HepG2 (cell line): ENCODE measurements around the gene PXMP4. TPM values are rescaled to one million over a fixed set of nuclear protein-coding genes. Genes with fewer than 3 reads are reported as not detected.
A peak's percentile ranks its signal among the peaks of the same experiment; 100 is the strongest.

ENCODE experiments used
- CENPX ChIP-seq: sonication (generic); formaldehyde crosslinking; IDR thresholded peaks from 2 replicates; pipeline ENCODE4 v1.9.0; 2021; ENCODE audit warnings: mild to moderate bottlenecking, missing genetic modification reagents, moderate library complexity
- CTCF ChIP-seq: sonication (generic); formaldehyde crosslinking; IDR thresholded peaks from 2 replicates; pipeline ENCODE4 v1.5.0; 2020; ENCODE audit warnings: mild to moderate bottlenecking, missing genetic modification reagents, moderate library complexity
- GATAD2A ChIP-seq: IDR thresholded peaks from 2 replicates; pipeline ENCODE4 v1.6.1; 2016
- GLI4 ChIP-seq: sonication (generic); formaldehyde crosslinking; IDR thresholded peaks from 2 replicates; pipeline ENCODE4 v1.5.1; 2020; ENCODE audit warnings: missing genetic modification reagents, mild to moderate bottlenecking, moderate library complexity, borderline replicate concordance
- HMGA1 ChIP-seq: sonication (generic); formaldehyde crosslinking; conservative IDR thresholded peaks from 2 replicates; pipeline ENCODE4 v1.4.0; 2020; ENCODE audit warnings: missing genetic modification reagents
- HNF4A ChIP-seq: sonication (generic); formaldehyde crosslinking; IDR thresholded peaks from 2 replicates; pipeline ENCODE4 v1.4.0; 2020; ENCODE audit warnings: missing genetic modification reagents
- NR2F6 ChIP-seq, 2 experiments: IDR thresholded peaks; 2 replicates each; pipeline ENCODE4 v1.6.1; 2016; ENCODE audit warnings: antibody characterized with exemption in 1 of 2, mild to moderate bottlenecking in 1 of 2
- PHF8 ChIP-seq: sonication (generic); formaldehyde crosslinking; IDR thresholded peaks from 2 replicates; pipeline ENCODE4 v1.5.0; 2020; ENCODE audit warnings: missing genetic modification reagents
- POLR2AphosphoS2 ChIP-seq: IDR thresholded peaks from 2 replicates; pipeline ENCODE4 v1.6.1; 2011; ENCODE audit warnings: low read depth, low read length, improper control_type of control experiment
- SIX1 ChIP-seq: sonication (generic); formaldehyde crosslinking; IDR thresholded peaks from 2 replicates; pipeline ENCODE4 v1.4.0; 2020; ENCODE audit warnings: missing genetic modification reagents, borderline replicate concordance
- SRSF1 ChIP-seq: fragments of 200-400 bp; formaldehyde crosslinking; optimal IDR thresholded peaks from 2 replicates; pipeline ENCODE3; 2017; ENCODE audit warnings: mild to moderate bottlenecking, low read depth, low read length, moderate library complexity
- TBL1XR1 ChIP-seq: fragments of 150-350 bp; IDR thresholded peaks from 2 replicates; pipeline ENCODE4 v1.6.1; 2014; ENCODE audit warnings: borderline replicate concordance, low read length; ENCODE audit not compliant: partially characterized antibody
- TEAD2 ChIP-seq: sonication (generic); formaldehyde crosslinking; IDR thresholded peaks from 2 replicates; pipeline ENCODE4 v1.9.0; 2021; ENCODE audit warnings: missing genetic modification reagents
- ZBTB10 ChIP-seq: sonication (generic); formaldehyde crosslinking; IDR thresholded peaks from 2 replicates; pipeline ENCODE4 v1.4.0; 2020; ENCODE audit warnings: missing genetic modification reagents, borderline replicate concordance
- ZMYM3 ChIP-seq: sonication (generic); formaldehyde crosslinking; IDR thresholded peaks from 2 replicates; pipeline ENCODE4 v1.5.1; 2020; ENCODE audit warnings: mild to moderate bottlenecking, missing genetic modification reagents
- ZNF232 ChIP-seq: sonication (generic); formaldehyde crosslinking; IDR thresholded peaks from 2 replicates; pipeline ENCODE4 v1.4.0; 2020; ENCODE audit warnings: missing genetic modification reagents, borderline replicate concordance
- ZNF281 ChIP-seq: sonication (generic); formaldehyde crosslinking; IDR thresholded peaks from 2 replicates; pipeline ENCODE4 v1.4.0; 2020; ENCODE audit warnings: missing genetic modification reagents, borderline replicate concordance
- ZNF577 ChIP-seq: sonication (generic); formaldehyde crosslinking; IDR thresholded peaks from 2 replicates; pipeline ENCODE4 v1.4.0; 2020; ENCODE audit warnings: mild to moderate bottlenecking, low read depth, missing genetic modification reagents, borderline replicate concordance
- ZNF605 ChIP-seq: sonication (generic); formaldehyde crosslinking; IDR thresholded peaks from 2 replicates; pipeline ENCODE4 v1.8.0; 2022; ENCODE audit warnings: mild to moderate bottlenecking, missing genetic modification reagents
- ZNF749 ChIP-seq: sonication (generic); formaldehyde crosslinking; IDR thresholded peaks from 2 replicates; pipeline ENCODE4 v1.8.0; 2022; ENCODE audit warnings: mild to moderate bottlenecking, missing genetic modification reagents, moderate library complexity, borderline replicate concordance
- ZNF788 ChIP-seq: sonication (generic); formaldehyde crosslinking; IDR thresholded peaks from 2 replicates; pipeline ENCODE4 v1.5.0; 2020; ENCODE audit warnings: mild to moderate bottlenecking, missing genetic modification reagents, borderline replicate concordance
- polyA plus RNA-seq, 8 experiments: library from polyadenylated mRNA; depleted of rRNA in 3 of 8; stranded (reverse) in 7 of 8; unstranded in 1 of 8; fragments of >200 nt; fragmentation: Illumina TruSeq in 4 of 8; extraction: Trizol in 4 of 8; gene quantifications; 2 replicates each; pipeline versions ENCODE4 v1.2.1 to v1.2.3, GENCODE V29; 2011 to 2016; ENCODE audit warnings: low read depth in 4 of 8, missing spikeins in 1 of 8, mixed read lengths in 1 of 8; ENCODE audit not compliant: insufficient read depth in 1 of 8
- total RNA-seq, 5 experiments: library from RNA; depleted of rRNA; stranded (reverse); fragments of >200 nt; fragmentation: Illumina TruSeq; extraction: Trizol; gene quantifications; 2 replicates each; pipeline ENCODE4 v1.2.3, GENCODE V29; 2016; ENCODE audit warnings: low read depth in 1 of 5

PXMP4 gene
- total and polyA plus RNA-seq, 2 of the 13 experiments (the other 11 are each of a cell fraction or from before 2014, with no cell fraction given): not detected

GRCh38 chr20:33721391-33722140 lies 1.5 kb upstream of the PXMP4 start (continued):
- 0 out of 2 replicates have a peak, but pooled peaks have one; percentile 25 for TF ChIP-seq ZBTB10 (CRISPR knock-in tag)
- TF ChIP-seq GATAD2A (CRISPR knock-in tag): peak; percentile 31; the same call in 1 of the 2 replicates
- no peak for TF ChIP-seq CTCF (CRISPR knock-in tag)
- TF ChIP-seq ZMYM3 (CRISPR knock-in tag): peak; percentile 44; the same call in 1 of the 2 replicates
- no peak for TF ChIP-seq ZNF605 (CRISPR knock-in tag)
- no peak for TF ChIP-seq SIX1 (CRISPR knock-in tag)
- TF ChIP-seq TBL1XR1: no peak
- no peak for TF ChIP-seq ZNF577
- no peak for TF ChIP-seq POLR2AphosphoS2
- no peak for TF ChIP-seq ZNF281 (CRISPR knock-in tag)
- TF ChIP-seq HNF4A: peak; percentile 36; the same call in 1 of the 2 replicates
- TF ChIP-seq ZNF749: no peak
- no peak for TF ChIP-seq CENPX (CRISPR knock-in tag)
- no peak for TF ChIP-seq ZNF788
- no peak for TF ChIP-seq ZNF232 (CRISPR knock-in tag)
- no peak for TF ChIP-seq HMGA1 (CRISPR knock-in tag)
- TF ChIP-seq GLI4 (CRISPR knock-in tag): no peak
- TF ChIP-seq SRSF1: no peak
- no peak; the same call in 1 of the 2 replicates for TF ChIP-seq NR2F6 (IDR thresholded peaks at IDR 0.05)
- 0 out of 2 replicates have a peak, but pooled peaks have one; percentile 10 for TF ChIP-seq NR2F6 (CRISPR knock-in tag; IDR thresholded peaks at IDR 0.05)
- no peak for TF ChIP-seq TEAD2 (CRISPR knock-in tag)
- TF ChIP-seq PHF8 (CRISPR knock-in tag): no peak
